Uterus (tissue), 2 donors: ENCODE results near the gene BRD9.

ENCODE experiments used
- POLR2A ChIP-seq, 2 donors: fragments of 450-650 bp; IDR thresholded peaks; one replicate each; pipeline ENCODE4 v1.6.1; 2016; ENCODE audit warnings: antibody characterized with exemption in 2 of 2, mild to moderate bottlenecking in 1 of 2, moderate library complexity in 1 of 2
- TF ChIP-seq, protein P1 (sequence below), 4 experiments: fragments of 200-600 bp in 2 of 4; fragments of 450-650 bp in 2 of 4; sonication (generic) in 2 of 4; IDR thresholded peaks; one replicate each; pipeline ENCODE4 v1.5.1; 2016 to 2019; ENCODE audit warnings: antibody characterized with exemption in 4 of 4, mild to moderate bottlenecking in 2 of 4, moderate library complexity in 1 of 4

GRCh38 chr5:849651-850301, 42.8 kb downstream of the BRD9 start:
- TF ChIP-seq, protein P1, sequence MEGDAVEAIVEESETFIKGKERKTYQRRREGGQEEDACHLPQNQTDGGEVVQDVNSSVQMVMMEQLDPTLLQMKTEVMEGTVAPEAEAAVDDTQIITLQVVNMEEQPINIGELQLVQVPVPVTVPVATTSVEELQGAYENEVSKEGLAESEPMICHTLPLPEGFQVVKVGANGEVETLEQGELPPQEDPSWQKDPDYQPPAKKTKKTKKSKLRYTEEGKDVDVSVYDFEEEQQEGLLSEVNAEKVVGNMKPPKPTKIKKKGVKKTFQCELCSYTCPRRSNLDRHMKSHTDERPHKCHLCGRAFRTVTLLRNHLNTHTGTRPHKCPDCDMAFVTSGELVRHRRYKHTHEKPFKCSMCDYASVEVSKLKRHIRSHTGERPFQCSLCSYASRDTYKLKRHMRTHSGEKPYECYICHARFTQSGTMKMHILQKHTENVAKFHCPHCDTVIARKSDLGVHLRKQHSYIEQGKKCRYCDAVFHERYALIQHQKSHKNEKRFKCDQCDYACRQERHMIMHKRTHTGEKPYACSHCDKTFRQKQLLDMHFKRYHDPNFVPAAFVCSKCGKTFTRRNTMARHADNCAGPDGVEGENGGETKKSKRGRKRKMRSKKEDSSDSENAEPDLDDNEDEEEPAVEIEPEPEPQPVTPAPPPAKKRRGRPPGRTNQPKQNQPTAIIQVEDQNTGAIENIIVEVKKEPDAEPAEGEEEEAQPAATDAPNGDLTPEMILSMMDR (IDR thresholded peaks at IDR 0.05), result no peak
- no peak for TF ChIP-seq POLR2A (IDR thresholded peaks at IDR 0.05)
